ENCODE results near the gene KMT2C.
"Not testable (repeated sequence)": the region's sequence is repeated elsewhere in the genome, so short reads cannot be mapped to it uniquely, and the experiment has no call there.

GRCh38 chr7:152262146-152262545, 173.7 kb downstream of the KMT2C start:
- not testable (repeated sequence) for TF ChIP-seq CTCF (conservative IDR thresholded peaks at IDR 0.05; ENCODE audit: low read length); EZH2phosphoT487 (IDR thresholded peaks at IDR 0.05; ENCODE audit: borderline replicate concordance, low read depth, low read length)

All from OCI-LY7 (cell line).